HepG2 (cell line): Measurements from ENCODE around the gene PPP1R18. TPM values are rescaled to one million over a fixed set of nuclear protein-coding genes. Genes with fewer than 3 reads are reported as not detected.

Experiments
- IRF2 ChIP-seq: IDR thresholded peaks from 2 replicates; pipeline ENCODE4 v1.6.1; 2018; ENCODE audit warnings: missing genetic modification reagents, missing compliant biosample characterization
- MAZ ChIP-seq, 2 experiments: sonication (generic) in 1 of 2; formaldehyde crosslinking in 1 of 2; IDR thresholded peaks; 2 replicates each; pipeline versions ENCODE4 v1.5.0 to v1.6.1; 2012 to 2020; ENCODE audit warnings: low read depth in 2 of 2, mild to moderate bottlenecking in 2 of 2, borderline replicate concordance in 1 of 2, improper control_type of control experiment in 1 of 2, low read length in 1 of 2, missing genetic modification reagents in 1 of 2, moderate library complexity in 1 of 2
- RAD51 ChIP-seq: fragments of 450-650 bp; IDR thresholded peaks from 2 replicates; pipeline ENCODE4 v1.6.1; 2016; ENCODE audit warnings: borderline replicate concordance
- SIN3B ChIP-seq: fragments of 150-350 bp; IDR thresholded peaks from 2 replicates; pipeline ENCODE4 v1.6.1; 2014; ENCODE audit warnings: low read length
- ZMAT3 ChIP-seq: sonication (generic); formaldehyde crosslinking; conservative IDR thresholded peaks from 2 replicates; pipeline ENCODE4 v1.7.0; 2021; ENCODE audit warnings: missing genetic modification reagents
- ZNF430 ChIP-seq: sonication (generic); formaldehyde crosslinking; IDR thresholded peaks from 2 replicates; pipeline ENCODE4 v1.9.0; 2021; ENCODE audit warnings: mild to moderate bottlenecking, missing genetic modification reagents
- ZNF777 ChIP-seq: sonication (generic); formaldehyde crosslinking; IDR thresholded peaks from 2 replicates; pipeline ENCODE4 v1.4.0; 2020; ENCODE audit warnings: missing genetic modification reagents
- polyA plus RNA-seq, 8 experiments: library from polyadenylated mRNA; depleted of rRNA in 3 of 8; stranded (reverse) in 7 of 8; unstranded in 1 of 8; fragments of >200 nt; fragmentation: Illumina TruSeq in 4 of 8; extraction: Trizol in 4 of 8; gene quantifications; 2 replicates each; pipeline versions ENCODE4 v1.2.1 to v1.2.3, GENCODE V29; 2011 to 2016; ENCODE audit warnings: low read depth in 4 of 8, missing spikeins in 1 of 8, mixed read lengths in 1 of 8; ENCODE audit not compliant: insufficient read depth in 1 of 8
- total RNA-seq, 5 experiments: library from RNA; depleted of rRNA; stranded (reverse); fragments of >200 nt; fragmentation: Illumina TruSeq; extraction: Trizol; gene quantifications; 2 replicates each; pipeline ENCODE4 v1.2.3, GENCODE V29; 2016; ENCODE audit warnings: low read depth in 1 of 5
- TF ChIP-seq, protein P1 (sequence below): sonication (generic); formaldehyde crosslinking; IDR thresholded peaks from 2 replicates; pipeline ENCODE4 v1.8.0; 2022; ENCODE audit warnings: missing genetic modification reagents, mild to moderate bottlenecking, moderate library complexity, borderline replicate concordance
- TF ChIP-seq, protein P2 (sequence below): sonication (generic); formaldehyde crosslinking; IDR thresholded peaks from 2 replicates; pipeline ENCODE4 v1.4.0; 2020; ENCODE audit warnings: low read depth, mild to moderate bottlenecking, missing genetic modification reagents
- TF ChIP-seq, protein P3 (sequence below): sonication (generic); formaldehyde crosslinking; IDR thresholded peaks from 2 replicates; pipeline ENCODE4 v1.5.1; 2020; ENCODE audit warnings: mild to moderate bottlenecking, missing genetic modification reagents, moderate library complexity
- TF ChIP-seq, protein P4 (sequence below): IDR thresholded peaks from 2 replicates; pipeline ENCODE4 v1.6.1; 2016; ENCODE audit warnings: missing compliant biosample characterization, missing genetic modification reagents, borderline replicate concordance
- TF ChIP-seq, protein P5 (sequence below): sonication (generic); formaldehyde crosslinking; IDR thresholded peaks from 2 replicates; pipeline ENCODE4 v1.9.0; 2021; ENCODE audit warnings: missing genetic modification reagents, borderline replicate concordance
- TF ChIP-seq, protein P6 (sequence below): IDR thresholded peaks from 2 replicates; pipeline ENCODE4 v1.6.1; 2016; ENCODE audit warnings: missing compliant biosample characterization, missing genetic modification reagents, borderline replicate concordance
- TF ChIP-seq, protein P7 (sequence below): sonication (generic); formaldehyde crosslinking; conservative IDR thresholded peaks from 2 replicates; pipeline ENCODE4 v1.4.0; 2020; ENCODE audit warnings: missing genetic modification reagents

PPP1R18 gene
- total and polyA plus RNA-seq, 2 of the 13 experiments (the other 11 are each of a cell fraction or from before 2014, with no cell fraction given) = 4.9 to 9.2 TPM

DNA sequence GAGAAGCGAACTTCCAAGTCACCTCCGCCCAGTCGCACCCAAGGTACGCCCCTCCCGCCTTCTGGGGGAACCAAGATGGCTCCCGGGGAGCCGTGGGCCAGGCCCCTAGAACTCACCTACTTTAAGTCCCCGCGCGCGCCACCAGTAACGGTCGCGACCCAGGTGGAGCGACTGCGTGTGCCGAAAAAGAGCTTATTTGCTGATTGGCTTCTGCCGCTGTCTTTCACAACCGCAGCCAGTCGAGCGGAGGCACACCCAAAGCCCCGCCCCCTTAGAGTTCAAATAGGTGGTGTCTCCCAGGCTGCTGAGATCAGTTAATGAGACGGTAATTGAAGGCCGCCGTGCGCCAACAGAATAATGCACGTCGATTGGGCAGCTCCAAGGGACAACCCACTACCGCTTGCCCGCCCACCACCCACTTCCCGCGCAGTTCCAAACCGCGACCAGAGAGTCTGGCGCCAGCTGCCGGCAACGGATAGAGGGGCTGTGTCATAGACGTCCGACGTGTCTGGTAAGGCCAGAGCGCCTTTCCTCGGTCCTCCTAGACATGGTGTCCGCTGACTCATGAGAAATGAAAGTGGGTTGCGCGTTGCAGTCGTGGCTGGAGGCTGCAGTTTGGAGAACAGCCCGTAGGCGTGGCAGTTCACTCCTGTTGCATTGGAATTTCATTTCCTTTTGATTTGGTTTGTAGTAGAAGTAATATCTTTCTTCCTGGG is 30.8 kb upstream of the PPP1R18 start, which contains the start of gene MDC1 (continued):
- TF ChIP-seq, protein P1, sequence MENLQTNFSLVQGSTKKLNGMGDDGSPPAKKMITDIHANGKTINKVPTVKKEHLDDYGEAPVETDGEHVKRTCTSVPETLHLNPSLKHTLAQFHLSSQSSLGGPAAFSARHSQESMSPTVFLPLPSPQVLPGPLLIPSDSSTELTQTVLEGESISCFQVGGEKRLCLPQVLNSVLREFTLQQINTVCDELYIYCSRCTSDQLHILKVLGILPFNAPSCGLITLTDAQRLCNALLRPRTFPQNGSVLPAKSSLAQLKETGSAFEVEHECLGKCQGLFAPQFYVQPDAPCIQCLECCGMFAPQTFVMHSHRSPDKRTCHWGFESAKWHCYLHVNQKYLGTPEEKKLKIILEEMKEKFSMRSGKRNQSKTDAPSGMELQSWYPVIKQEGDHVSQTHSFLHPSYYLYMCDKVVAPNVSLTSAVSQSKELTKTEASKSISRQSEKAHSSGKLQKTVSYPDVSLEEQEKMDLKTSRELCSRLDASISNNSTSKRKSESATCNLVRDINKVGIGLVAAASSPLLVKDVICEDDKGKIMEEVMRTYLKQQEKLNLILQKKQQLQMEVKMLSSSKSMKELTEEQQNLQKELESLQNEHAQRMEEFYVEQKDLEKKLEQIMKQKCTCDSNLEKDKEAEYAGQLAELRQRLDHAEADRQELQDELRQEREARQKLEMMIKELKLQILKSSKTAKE = peak; percentile 89
- TF ChIP-seq, protein P2, sequence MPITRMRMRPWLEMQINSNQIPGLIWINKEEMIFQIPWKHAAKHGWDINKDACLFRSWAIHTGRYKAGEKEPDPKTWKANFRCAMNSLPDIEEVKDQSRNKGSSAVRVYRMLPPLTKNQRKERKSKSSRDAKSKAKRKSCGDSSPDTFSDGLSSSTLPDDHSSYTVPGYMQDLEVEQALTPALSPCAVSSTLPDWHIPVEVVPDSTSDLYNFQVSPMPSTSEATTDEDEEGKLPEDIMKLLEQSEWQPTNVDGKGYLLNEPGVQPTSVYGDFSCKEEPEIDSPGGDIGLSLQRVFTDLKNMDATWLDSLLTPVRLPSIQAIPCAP (CRISPR knock-in tag) = peak; percentile 14; the same call in 1 of the 2 replicates
- TF ChIP-seq MAZ (IDR thresholded peaks at IDR 0.05; ENCODE audit: borderline replicate concordance, low read depth, low read length) (peak; percentile 41; the same call in 1 of the 2 replicates), MAZ (CRISPR knock-in tag; IDR thresholded peaks at IDR 0.05; ENCODE audit: low read depth) (peak; percentile 92), ZMAT3 (CRISPR knock-in tag) (peak; percentile 73; the same call in 1 of the 2 replicates), ZNF777 (CRISPR knock-in tag) (peak; percentile 93), ZNF430 (CRISPR knock-in tag) (peak; percentile 95), RAD51 (no peak), SIN3B (peak; percentile 86), IRF2 (CRISPR knock-in tag) (peak; percentile 99)
- TF ChIP-seq, protein P3, sequence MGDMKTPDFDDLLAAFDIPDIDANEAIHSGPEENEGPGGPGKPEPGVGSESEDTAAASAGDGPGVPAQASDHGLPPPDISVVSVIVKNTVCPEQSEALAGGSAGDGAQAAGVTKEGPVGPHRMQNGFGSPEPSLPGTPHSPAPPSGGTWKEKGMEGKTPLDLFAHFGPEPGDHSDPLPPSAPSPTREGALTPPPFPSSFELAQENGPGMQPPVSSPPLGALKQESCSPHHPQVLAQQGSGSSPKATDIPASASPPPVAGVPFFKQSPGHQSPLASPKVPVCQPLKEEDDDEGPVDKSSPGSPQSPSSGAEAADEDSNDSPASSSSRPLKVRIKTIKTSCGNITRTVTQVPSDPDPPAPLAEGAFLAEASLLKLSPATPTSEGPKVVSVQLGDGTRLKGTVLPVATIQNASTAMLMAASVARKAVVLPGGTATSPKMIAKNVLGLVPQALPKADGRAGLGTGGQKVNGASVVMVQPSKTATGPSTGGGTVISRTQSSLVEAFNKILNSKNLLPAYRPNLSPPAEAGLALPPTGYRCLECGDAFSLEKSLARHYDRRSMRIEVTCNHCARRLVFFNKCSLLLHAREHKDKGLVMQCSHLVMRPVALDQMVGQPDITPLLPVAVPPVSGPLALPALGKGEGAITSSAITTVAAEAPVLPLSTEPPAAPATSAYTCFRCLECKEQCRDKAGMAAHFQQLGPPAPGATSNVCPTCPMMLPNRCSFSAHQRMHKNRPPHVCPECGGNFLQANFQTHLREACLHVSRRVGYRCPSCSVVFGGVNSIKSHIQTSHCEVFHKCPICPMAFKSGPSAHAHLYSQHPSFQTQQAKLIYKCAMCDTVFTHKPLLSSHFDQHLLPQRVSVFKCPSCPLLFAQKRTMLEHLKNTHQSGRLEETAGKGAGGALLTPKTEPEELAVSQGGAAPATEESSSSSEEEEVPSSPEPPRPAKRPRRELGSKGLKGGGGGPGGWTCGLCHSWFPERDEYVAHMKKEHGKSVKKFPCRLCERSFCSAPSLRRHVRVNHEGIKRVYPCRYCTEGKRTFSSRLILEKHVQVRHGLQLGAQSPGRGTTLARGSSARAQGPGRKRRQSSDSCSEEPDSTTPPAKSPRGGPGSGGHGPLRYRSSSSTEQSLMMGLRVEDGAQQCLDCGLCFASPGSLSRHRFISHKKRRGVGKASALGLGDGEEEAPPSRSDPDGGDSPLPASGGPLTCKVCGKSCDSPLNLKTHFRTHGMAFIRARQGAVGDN = peak; percentile 94
- TF ChIP-seq, protein P4, sequence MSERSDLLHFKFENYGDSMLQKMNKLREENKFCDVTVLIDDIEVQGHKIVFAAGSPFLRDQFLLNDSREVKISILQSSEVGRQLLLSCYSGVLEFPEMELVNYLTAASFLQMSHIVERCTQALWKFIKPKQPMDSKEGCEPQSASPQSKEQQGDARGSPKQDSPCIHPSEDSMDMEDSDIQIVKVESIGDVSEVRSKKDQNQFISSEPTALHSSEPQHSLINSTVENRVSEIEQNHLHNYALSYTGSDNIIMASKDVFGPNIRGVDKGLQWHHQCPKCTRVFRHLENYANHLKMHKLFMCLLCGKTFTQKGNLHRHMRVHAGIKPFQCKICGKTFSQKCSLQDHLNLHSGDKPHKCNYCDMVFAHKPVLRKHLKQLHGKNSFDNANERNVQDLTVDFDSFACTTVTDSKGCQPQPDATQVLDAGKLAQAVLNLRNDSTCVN (CRISPR knock-in tag) = peak; percentile 73; the same call in 1 of the 2 replicates
- TF ChIP-seq, protein P5, sequence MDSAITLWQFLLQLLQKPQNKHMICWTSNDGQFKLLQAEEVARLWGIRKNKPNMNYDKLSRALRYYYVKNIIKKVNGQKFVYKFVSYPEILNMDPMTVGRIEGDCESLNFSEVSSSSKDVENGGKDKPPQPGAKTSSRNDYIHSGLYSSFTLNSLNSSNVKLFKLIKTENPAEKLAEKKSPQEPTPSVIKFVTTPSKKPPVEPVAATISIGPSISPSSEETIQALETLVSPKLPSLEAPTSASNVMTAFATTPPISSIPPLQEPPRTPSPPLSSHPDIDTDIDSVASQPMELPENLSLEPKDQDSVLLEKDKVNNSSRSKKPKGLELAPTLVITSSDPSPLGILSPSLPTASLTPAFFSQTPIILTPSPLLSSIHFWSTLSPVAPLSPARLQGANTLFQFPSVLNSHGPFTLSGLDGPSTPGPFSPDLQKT (CRISPR knock-in tag) = no peak
- TF ChIP-seq, protein P6, sequence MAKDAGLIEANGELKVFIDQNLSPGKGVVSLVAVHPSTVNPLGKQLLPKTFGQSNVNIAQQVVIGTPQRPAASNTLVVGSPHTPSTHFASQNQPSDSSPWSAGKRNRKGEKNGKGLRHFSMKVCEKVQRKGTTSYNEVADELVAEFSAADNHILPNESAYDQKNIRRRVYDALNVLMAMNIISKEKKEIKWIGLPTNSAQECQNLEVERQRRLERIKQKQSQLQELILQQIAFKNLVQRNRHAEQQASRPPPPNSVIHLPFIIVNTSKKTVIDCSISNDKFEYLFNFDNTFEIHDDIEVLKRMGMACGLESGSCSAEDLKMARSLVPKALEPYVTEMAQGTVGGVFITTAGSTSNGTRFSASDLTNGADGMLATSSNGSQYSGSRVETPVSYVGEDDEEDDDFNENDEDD (CRISPR knock-in tag) = peak; percentile 100
- TF ChIP-seq, protein P7, sequence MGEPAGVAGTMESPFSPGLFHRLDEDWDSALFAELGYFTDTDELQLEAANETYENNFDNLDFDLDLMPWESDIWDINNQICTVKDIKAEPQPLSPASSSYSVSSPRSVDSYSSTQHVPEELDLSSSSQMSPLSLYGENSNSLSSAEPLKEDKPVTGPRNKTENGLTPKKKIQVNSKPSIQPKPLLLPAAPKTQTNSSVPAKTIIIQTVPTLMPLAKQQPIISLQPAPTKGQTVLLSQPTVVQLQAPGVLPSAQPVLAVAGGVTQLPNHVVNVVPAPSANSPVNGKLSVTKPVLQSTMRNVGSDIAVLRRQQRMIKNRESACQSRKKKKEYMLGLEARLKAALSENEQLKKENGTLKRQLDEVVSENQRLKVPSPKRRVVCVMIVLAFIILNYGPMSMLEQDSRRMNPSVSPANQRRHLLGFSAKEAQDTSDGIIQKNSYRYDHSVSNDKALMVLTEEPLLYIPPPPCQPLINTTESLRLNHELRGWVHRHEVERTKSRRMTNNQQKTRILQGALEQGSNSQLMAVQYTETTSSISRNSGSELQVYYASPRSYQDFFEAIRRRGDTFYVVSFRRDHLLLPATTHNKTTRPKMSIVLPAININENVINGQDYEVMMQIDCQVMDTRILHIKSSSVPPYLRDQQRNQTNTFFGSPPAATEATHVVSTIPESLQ (CRISPR knock-in tag) = peak; percentile 85; the same call in 1 of the 2 replicates
